Measurements from ENCODE around the gene LRBA.
"Not testable (repeated sequence)": the region's sequence is repeated elsewhere in the genome, so short reads cannot be mapped to it uniquely, and the experiment has no call there.

Gene LRBA

DNA sequence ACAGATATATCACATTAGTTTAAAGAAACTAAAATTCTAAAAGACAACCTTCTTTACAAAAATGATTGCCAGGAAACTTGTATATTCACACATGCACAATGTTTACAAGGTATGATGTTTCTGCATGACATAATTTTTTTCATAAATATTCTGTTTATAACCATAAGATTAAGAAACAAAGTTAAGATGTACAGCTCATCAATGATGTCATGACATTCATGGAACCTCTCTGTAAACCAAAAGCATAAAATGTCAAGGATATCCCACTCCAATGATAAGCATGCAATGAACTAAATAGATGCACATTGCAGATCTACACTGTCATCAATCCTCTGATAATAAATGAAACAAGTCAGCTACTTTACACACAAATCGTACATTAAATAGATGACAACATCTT lies 297.1 kb downstream of the LRBA start:
- DNase-seq, result no peak

- no peak for DNase-seq
Measured at GRCh38 chr4:150714462-150715438, 300.3 kb downstream of the LRBA start.

GRCh38 chr4:150713251-150713650 lies 301.8 kb downstream of the LRBA start:
- no peak for DNase-seq

DNA sequence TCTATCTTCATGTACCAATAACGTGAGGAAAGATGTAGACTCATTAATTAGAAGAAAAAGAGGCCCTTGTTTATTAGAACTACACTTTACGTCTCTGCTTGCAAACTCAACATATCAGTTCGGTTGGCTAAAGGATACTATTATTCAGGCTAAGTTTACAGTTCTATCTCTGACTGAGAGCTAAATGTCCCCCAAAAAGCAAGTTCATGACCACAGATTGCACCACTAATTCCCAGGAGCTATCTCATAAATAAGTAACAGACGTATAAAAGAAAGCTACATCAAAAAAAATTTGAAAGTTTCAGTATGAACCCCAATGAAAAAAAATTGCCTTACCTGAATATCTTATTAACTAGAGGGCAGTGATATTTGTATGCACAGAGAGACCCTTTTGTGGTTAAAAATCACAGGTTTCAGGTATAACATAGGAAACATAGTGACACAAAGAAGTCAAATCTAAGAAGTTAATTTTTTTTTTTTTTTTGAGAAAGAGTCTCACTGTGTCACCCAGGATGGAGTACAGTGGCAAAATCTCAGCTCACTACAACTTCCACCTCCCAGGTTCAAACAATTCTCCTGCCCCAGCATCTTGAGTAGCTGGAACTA lies 304.2 kb downstream of the LRBA start:
- no peak for DNase-seq

- DNase-seq, result no peak
Measured at GRCh38 chr4:150708004-150708403, 307.1 kb downstream of the LRBA start.

DNA sequence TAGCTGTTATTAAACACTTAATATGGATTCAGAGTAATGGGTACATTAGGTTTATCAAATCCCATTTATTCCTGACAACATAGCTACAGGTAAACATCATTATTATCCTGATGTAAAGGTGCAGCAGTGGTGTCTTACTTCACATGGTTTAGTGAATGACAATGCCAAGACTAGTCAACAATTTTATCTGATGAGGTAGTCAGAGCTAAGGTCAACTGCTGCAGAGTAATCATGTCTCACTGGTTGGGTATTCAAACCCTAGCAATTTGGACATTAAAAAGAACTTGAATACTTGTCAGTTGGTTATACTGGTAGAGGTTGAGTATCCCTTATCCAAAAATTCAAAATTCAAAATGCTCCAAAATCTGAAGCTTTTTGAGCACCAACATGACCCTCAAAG lies 315.5 kb downstream of the LRBA start:
- DNase-seq, result no peak

GRCh38 chr4:150695162-150695561 lies 319.9 kb downstream of the LRBA start:
- no peak for DNase-seq

DNA sequence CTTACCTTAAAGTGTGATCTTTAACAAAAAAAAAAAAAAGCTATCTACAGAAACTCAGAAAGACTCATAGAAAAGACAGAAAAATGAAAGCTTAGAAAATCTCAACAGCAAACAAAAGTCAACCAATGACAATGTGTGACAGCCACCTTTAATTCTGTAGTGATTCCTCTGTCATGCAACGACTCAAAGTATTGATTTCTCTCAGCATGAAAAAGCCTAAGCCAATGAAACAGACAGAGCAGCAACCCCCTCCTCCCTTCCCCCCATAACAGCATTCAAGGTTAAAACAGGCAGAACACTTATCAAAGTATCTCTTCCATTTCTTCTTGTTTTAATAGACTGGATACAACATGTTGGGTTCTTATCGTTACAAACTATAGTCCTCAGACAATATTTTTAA lies 320.6 kb downstream of the LRBA start:
- DNase-seq, result no peak

- no peak for DNase-seq
Measured at GRCh38 chr4:150683775-150684350, 331.2 kb downstream of the LRBA start.

- DNase-seq, result no peak
Measured at GRCh38 chr4:150682126-150682525, 333.0 kb downstream of the LRBA start.

- no peak for DNase-seq
Measured at GRCh38 chr4:150681063-150681462, 334.0 kb downstream of the LRBA start.

- no peak for DNase-seq
Measured at GRCh38 chr4:150680651-150681050, 334.4 kb downstream of the LRBA start.

GRCh38 chr4:150679765-150680343 lies 335.2 kb downstream of the LRBA start:
- DNase-seq, result no peak

- no peak for DNase-seq
Measured at GRCh38 chr4:150679018-150679764, 335.9 kb downstream of the LRBA start.

DNA sequence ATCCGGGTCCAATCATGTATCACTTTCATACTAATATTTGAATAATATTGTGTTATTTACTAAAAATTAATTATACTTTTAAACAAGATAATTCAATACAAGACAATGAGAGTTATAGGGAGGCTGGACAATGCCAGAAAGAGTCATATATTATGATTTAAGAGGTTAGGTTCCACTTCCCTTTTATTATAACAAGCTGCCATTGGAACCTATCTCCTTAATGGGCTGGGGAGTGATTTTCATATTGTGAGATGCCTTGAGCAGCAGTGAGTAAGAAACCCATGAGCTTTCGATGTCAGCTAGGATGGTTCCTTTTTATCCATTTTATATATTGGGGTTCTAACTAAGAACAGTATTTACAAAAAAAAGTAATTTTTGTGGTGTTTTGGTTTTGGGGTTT lies 341.3 kb downstream of the LRBA start:
- DNase-seq, result no peak

GRCh38 chr4:150668824-150669223 lies 346.3 kb downstream of the LRBA start:
- no peak for DNase-seq

GRCh38 chr4:150664935-150665334 lies 350.1 kb downstream of the LRBA start:
- DNase-seq, result no peak

DNA sequence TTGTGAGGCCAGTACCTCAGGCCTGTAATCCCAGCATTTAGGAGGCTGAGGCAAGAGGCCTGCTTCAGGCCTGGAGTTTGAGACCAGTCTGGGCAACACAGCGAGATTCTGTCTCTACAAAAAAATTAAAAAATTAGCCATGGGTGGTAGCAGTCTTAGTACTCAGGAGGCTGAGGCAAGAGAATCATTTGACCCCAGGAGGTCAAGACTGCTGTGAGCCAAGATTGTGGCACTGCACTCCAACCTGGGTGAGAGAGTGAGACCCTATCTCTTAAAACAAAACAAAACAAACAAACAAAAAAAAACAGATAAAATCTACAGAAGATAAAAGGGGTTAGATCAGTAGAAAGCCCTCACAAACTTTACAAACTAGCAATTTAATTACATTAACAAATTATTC lies 352.4 kb downstream of the LRBA start:
- no peak for DNase-seq

- not testable (repeated sequence) for DNase-seq
Measured at GRCh38 chr4:150661551-150661950, 353.5 kb downstream of the LRBA start.

GRCh38 chr4:150658258-150658657 lies 356.8 kb downstream of the LRBA start:
- not testable (repeated sequence) for DNase-seq

GRCh38 chr4:150656891-150657290 lies 358.2 kb downstream of the LRBA start:
- no peak for DNase-seq

- DNase-seq, result no peak
Measured at GRCh38 chr4:150650751-150651150, 364.3 kb downstream of the LRBA start.

DNA sequence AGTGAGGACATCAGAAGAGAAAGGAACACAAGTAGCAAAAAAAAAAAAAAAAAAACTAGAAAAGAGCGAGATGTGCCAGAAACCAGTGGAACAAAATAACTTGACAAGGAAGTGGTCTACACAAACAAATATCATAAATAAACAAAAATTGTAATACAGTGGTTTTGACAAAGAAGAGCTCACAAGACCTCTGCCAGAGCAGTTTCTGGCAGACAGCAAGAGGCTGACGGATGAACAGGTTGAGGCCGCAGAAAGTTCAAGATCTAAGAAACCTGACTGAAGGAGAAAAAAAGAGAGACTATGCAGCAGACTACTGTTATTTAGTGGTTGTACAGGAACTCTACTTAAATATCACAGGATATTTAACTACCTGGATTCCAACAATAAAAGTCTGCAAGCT lies 367.0 kb downstream of the LRBA start:
- DNase-seq, result no peak
